Measurements from ENCODE around the gene ARID1B.
"Not testable (repeated sequence)": the region's sequence is repeated elsewhere in the genome, so short reads cannot be mapped to it uniquely, and the experiment has no call there.

Gene ARID1B

GRCh38 chr6:156972145-156972544, 195.0 kb downstream of the ARID1B start:
- no peak for DNase-seq

- DNase-seq: no peak
These were observed 197.7 kb downstream of the ARID1B start for GRCh38 chr6:156974830-156975261.

GRCh38 chr6:156975414-156975813, 198.2 kb downstream of the ARID1B start:
- no peak for DNase-seq

DNA sequence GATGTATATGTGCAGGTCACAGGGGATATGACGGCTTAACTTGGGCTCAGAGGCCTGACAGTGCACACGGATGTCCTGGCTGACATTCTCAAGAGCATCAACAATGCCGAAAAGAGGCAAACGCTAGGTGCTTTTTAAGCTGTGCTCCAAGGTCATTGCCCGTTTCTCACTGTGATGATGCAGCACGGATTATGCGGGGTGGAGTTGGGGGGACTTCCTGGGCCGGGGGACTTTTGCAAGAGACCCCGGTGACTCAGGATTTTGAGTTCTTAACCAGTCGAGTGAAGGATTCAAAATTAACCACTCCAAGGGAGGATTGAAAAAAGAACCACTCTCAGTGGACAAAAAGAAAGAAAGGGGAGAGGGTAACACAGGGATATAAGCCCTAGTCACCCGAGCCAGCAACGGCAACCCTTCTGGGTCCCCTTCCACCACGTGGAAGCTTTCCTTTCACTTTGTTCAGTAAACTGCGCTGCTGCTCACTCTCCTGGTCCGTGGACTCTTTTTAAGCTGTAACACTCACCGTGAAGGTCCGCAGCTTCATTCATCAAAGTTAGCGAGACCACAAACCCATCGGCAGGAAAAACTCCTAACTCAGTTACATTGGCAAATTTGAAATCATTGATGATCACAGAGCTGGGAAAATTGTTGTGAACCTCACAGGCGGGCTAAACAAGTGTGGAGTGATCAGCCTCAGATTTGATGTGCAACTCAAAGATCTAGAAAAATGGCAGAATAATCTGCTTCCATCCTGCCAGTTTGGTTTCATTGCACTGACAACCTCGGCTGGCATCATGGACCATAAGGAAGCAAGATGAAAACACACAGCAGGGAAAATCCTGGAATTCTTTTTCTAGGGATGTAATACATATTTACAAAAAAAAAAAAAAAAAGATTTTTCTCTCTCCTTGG, 199.3 kb downstream of the ARID1B start:
- peak in 1 of 2 experiments; percentile 9 for DNase-seq

- DNase-seq: no peak
These were observed 200.5 kb downstream of the ARID1B start for GRCh38 chr6:156977527-156978291.

DNA sequence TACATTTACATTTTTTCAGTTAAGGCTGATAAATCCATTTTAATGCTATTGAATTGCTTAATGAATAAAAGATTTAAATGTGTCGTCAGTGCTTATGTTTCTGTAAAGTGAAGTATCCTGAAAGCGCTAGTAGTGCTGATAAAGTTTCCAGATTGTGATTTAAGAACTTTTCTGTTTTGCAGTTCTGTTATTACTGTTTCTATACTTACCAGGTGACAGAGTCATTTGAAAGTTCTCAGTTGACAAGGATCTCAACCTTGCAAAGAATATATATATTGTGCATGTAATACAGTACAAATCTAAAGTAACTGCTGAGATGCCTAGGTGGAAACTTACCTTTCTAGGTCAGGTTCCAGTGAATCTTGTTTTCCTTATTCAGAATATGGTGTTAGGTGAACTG, 201.8 kb downstream of the ARID1B start:
- no peak for DNase-seq

- no peak for DNase-seq
These were observed 203.3 kb downstream of the ARID1B start for GRCh38 chr6:156980515-156980914.

GRCh38 chr6:156980948-156981347, 203.8 kb downstream of the ARID1B start:
- DNase-seq: no peak

GRCh38 chr6:156982168-156982567, 205.0 kb downstream of the ARID1B start:
- DNase-seq: no peak

- not testable (repeated sequence) for DNase-seq
These were observed 205.7 kb downstream of the ARID1B start for GRCh38 chr6:156982864-156983263.

DNA sequence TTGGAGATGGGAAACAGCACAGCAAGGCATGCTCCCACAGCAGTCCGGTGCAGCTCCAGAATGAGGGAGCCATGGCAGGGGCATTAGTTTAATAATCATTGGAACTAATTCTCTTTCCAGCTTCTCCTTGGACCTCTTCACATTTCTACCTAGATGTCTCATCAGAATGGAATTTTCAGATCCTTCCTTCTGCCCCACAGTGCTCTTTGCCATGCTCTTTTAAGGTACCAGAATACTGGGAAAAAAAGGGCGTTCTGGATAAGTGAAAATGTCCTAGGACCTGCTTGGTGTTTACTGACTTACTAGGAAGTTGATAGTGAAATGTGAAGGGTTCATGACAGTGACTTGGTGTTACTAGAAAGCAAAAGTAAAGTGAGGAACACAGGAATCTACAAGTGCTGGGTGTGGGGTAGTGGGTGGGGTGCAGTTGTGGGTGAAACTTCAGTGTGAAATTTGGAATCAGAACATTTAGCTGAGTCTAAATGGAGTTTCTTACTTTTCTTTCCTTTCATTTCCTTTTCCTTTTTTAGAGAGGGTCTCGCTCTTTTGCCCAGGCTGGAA, 207.1 kb downstream of the ARID1B start:
- no peak for DNase-seq

- no peak for DNase-seq
These were observed 208.1 kb downstream of the ARID1B start for GRCh38 chr6:156985309-156985708.

DNA sequence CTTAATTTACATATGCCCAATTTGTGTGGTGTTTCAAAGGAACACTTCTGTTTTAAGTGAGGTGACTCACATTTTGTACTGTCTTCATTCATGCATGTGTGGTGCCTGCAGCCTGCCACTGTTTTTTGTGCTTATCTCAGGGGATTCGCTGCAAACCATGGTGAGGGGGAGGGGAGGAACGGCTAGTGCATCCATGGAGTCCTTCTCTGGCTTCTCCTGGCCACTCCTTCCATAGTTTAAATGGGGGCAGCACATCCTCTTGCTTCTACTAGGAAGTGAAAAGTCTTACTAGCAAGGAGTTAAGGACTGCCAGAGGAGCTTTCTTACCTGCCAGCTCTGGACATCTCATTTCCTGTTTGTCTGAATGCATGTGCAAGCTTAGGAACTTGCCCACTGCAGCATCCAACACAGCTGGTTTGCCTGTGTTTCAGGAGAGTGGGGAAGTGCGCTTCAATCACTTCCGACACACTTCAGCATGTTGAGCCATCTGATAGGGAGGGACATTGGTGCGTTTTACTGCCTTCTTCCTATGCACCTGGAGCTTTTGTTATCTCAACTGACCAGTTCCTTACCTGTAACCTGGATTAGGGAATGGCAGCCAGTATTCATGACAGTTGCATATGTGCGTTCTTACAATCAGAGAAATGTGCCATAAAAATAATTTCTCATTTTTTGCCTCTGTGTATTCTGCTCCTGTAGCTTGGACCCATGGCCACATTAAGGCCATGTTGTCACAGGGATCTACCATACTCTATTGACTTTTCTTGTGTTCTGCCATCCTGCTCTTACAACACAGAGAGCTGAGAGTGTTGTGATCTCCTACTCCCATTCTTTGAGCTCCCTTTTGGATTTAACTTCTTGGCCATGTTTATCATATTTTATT, 211.3 kb downstream of the ARID1B start:
- DNase-seq: no peak

GRCh38 chr6:156989159-156989806, 212.1 kb downstream of the ARID1B start:
- no peak for DNase-seq

DNA sequence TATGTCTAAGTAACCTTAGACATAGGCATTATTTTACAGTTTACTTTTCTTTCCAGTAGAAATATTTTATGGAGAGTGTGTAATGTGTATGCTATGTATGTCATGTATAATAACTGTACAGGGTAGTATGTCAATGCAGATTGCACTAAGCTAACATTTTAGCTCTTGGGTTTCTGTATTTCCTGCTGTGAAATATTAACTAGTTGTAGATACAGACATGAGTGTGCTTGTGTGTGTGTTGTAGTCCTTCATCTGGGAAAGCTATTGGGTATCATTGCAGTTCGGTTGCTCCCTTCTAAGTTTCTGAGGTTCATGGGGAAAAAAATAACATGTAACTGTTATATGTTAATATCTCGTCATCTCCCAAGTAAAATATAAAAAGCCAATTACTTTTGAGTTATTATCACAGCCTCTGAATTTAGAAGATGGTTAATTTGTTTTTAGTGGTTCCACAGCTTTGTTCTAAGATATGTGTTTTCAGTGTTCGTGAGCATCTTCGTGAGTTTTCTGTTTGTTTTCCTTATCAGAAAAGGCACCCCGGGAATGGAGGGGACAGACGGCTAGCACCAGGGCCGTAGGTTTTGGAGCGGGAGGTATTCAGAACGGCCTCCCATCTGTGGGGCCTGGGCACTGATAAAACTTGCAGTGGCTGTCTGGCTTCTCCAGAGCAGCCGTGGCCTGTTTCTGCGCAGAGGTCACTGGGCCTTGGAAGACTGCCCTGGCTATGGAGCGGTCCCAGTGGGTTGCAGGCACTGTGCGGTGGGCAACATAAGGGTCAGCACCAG, 215.0 kb downstream of the ARID1B start:
- DNase-seq: no peak

GRCh38 chr6:156993713-156994112, 216.5 kb downstream of the ARID1B start:
- DNase-seq: no peak

GRCh38 chr6:156994215-156995076, 217.3 kb downstream of the ARID1B start:
- DNase-seq: no peak

DNA sequence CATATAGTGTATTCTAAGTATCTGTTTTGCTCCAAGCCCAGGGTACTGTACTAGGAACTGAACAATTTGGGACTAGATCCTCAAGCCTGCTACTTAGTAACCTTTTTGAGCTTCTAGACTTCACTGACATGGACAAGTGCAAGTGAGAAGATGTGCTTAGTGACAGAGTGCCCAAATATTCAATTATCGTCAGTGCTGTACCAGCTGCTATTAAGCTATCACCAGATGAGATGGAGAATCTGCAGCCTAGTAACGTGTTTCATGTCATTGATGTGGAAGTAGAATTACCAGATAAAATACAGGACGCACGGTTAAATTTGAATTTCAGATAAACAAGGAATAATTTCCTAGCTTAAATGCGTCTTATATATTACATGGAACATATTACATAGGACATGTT, 218.3 kb downstream of the ARID1B start:
- no peak for DNase-seq

DNA sequence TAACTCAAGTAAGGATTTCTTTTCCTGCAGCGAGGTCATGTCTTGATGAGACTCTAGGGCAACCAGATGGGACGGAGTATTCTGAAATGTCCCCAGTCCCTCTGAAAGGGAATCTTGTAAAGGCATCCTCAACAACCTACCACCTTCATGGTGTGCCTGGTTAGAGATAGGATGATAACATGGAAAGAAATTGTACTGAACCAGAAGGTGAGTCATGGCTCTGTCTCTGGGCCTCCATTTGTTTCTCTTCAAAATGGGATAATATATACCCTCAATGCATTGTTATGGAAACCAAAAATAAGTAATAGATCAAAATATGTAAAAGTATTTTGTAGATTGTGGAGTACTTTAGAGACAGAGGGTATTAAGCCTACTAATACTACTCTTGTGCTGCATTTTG, 219.1 kb downstream of the ARID1B start:
- DNase-seq: no peak

- no peak for DNase-seq
These were observed 221.7 kb downstream of the ARID1B start for GRCh38 chr6:156998794-156999330.
